Gastroesophageal sphincter (tissue), 3 donors: ENCODE data around the gene APBA1.

Experiments
- EP300 ChIP-seq: sonication (generic); formaldehyde crosslinking; IDR thresholded peaks from one replicate; pipeline ENCODE4 v1.6.1; 2017; ENCODE audit warnings: antibody characterized with exemption, mild to moderate bottlenecking
- POLR2A ChIP-seq, 2 donors: fragments of 450-650 bp; IDR thresholded peaks; one replicate each; pipeline ENCODE4 v1.6.1; 2017; ENCODE audit warnings: antibody characterized with exemption in 2 of 2, mild to moderate bottlenecking in 2 of 2, moderate library complexity in 1 of 2
- POLR2AphosphoS5 ChIP-seq: sonication (generic); formaldehyde crosslinking; IDR thresholded peaks from one replicate; pipeline ENCODE4 v1.6.1; 2017; ENCODE audit warnings: antibody characterized with exemption
- TF ChIP-seq, protein P1 (sequence below), 4 experiments: fragments of 200-600 bp in 2 of 4; fragments of 450-650 bp in 2 of 4; sonication (generic) in 1 of 4; IDR thresholded peaks; one replicate each; pipeline ENCODE4 v1.5.1; 2017 to 2019; ENCODE audit warnings: antibody characterized with exemption in 4 of 4, mild to moderate bottlenecking in 2 of 4, moderate library complexity in 2 of 4

DNA sequence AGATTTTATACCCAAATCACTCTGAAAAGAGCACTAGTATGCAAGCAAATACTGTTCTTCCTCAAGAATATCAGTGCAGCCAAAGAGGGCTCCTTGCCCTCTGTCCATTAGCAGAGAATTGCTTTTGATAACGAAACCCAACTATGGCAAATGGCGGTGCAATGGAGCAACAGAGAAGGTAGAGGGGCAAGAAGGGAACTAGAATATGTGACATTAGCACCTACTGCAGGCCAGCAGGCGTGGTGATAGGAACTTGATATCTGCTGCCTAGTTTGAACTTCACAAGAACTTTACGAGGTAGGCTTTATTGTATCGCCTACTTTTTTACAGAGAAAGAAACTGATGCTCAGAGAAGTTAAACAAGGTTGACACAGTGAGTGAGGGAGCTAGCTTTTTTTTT lies 66.1 kb downstream of the APBA1 start:
- TF ChIP-seq POLR2A (IDR thresholded peaks at IDR 0.05) = no peak
- TF ChIP-seq, protein P1, sequence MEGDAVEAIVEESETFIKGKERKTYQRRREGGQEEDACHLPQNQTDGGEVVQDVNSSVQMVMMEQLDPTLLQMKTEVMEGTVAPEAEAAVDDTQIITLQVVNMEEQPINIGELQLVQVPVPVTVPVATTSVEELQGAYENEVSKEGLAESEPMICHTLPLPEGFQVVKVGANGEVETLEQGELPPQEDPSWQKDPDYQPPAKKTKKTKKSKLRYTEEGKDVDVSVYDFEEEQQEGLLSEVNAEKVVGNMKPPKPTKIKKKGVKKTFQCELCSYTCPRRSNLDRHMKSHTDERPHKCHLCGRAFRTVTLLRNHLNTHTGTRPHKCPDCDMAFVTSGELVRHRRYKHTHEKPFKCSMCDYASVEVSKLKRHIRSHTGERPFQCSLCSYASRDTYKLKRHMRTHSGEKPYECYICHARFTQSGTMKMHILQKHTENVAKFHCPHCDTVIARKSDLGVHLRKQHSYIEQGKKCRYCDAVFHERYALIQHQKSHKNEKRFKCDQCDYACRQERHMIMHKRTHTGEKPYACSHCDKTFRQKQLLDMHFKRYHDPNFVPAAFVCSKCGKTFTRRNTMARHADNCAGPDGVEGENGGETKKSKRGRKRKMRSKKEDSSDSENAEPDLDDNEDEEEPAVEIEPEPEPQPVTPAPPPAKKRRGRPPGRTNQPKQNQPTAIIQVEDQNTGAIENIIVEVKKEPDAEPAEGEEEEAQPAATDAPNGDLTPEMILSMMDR (IDR thresholded peaks at IDR 0.05) = no peak
- TF ChIP-seq POLR2AphosphoS5 = no peak
- no peak for TF ChIP-seq EP300
